Measurements from ENCODE around the gene LRMDA.

The LRMDA gene

GRCh38 chr10:76031099-76031498 is 599.7 kb downstream of the LRMDA start:
- no peak for DNase-seq (ENCODE audit: low spot score)

GRCh38 chr10:76031769-76032699 is 600.6 kb downstream of the LRMDA start:
- no peak for DNase-seq (ENCODE audit: low spot score)

GRCh38 chr10:76032700-76033039 is 601.2 kb downstream of the LRMDA start:
- no peak for DNase-seq (ENCODE audit: low spot score)

GRCh38 chr10:76033457-76034196 is 602.2 kb downstream of the LRMDA start:
- peak; percentile 41 for DNase-seq (ENCODE audit: low spot score)

- DNase-seq (ENCODE audit: low spot score) = no peak
Observed at GRCh38 chr10:76034353-76035205, 603.2 kb downstream of the LRMDA start.

- no peak for DNase-seq (ENCODE audit: low spot score)
Observed at GRCh38 chr10:76035206-76036110, 604.0 kb downstream of the LRMDA start.

GRCh38 chr10:76036111-76036940 is 604.9 kb downstream of the LRMDA start:
- DNase-seq (ENCODE audit: low spot score) = peak; percentile 84

- no peak for DNase-seq (ENCODE audit: low spot score)
Observed at GRCh38 chr10:76036962-76037361, 605.5 kb downstream of the LRMDA start.

GRCh38 chr10:76037531-76038155 is 606.2 kb downstream of the LRMDA start:
- peak; percentile 23 for DNase-seq (ENCODE audit: low spot score)

GRCh38 chr10:76038696-76039095 is 607.3 kb downstream of the LRMDA start:
- DNase-seq (ENCODE audit: low spot score) = no peak

- DNase-seq (ENCODE audit: low spot score) = no peak
Observed at GRCh38 chr10:76040107-76040829, 608.8 kb downstream of the LRMDA start.

GRCh38 chr10:76040830-76041220 is 609.4 kb downstream of the LRMDA start:
- no peak for DNase-seq (ENCODE audit: low spot score)

GRCh38 chr10:76041551-76041950 is 610.1 kb downstream of the LRMDA start:
- no peak for DNase-seq (ENCODE audit: low spot score)

GRCh38 chr10:76043261-76043660 is 611.8 kb downstream of the LRMDA start:
- no peak for DNase-seq (ENCODE audit: low spot score)

- DNase-seq (ENCODE audit: low spot score) = no peak
Observed at GRCh38 chr10:76044751-76045150, 613.3 kb downstream of the LRMDA start.

GRCh38 chr10:76045174-76045573 is 613.8 kb downstream of the LRMDA start:
- no peak for DNase-seq (ENCODE audit: low spot score)

GRCh38 chr10:76047521-76047920 is 616.1 kb downstream of the LRMDA start:
- DNase-seq (ENCODE audit: low spot score) = no peak

- peak; percentile 8 for DNase-seq (ENCODE audit: low spot score)
Observed at GRCh38 chr10:76049581-76050290, 618.3 kb downstream of the LRMDA start.

- no peak for DNase-seq (ENCODE audit: low spot score)
Observed at GRCh38 chr10:76050291-76050625, 618.8 kb downstream of the LRMDA start.
